GM12892 (cell line): Measurements from ENCODE around the gene ALDOC.

Experiments used
- POLR2A ChIP-seq: IDR thresholded peaks from 2 replicates; pipeline ENCODE4 v1.6.1; 2011; ENCODE audit warnings: low read depth, low read length, control low read depth
- POLR2AphosphoS5 ChIP-seq: IDR thresholded peaks from 2 replicates; pipeline ENCODE4 v1.6.1; 2011; ENCODE audit warnings: low read depth, low read length, control low read depth

DNA sequence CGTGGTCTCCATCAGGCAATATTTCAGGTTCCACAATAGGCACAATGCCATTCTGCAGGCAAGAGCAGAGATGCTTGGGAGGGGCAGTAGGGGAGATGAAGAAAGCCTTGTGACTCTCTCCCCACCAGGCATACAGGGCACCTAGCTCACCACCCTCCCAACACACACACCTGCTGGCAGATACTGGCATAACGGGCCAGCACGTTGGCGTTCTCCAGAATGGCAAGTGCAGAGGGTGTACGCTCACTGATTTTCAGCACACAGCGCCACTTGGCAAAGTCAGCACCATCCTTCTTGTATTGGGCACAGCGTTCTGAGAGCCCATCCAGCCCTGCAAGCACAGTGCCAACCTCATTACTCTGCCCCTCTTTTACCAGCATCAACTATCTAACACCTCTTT, 2.2 kb downstream of the ALDOC start:
- TF ChIP-seq POLR2A: no peak
- TF ChIP-seq POLR2AphosphoS5: no peak
